GM18502 (cell line): ENCODE measurements around the gene SLC26A11.

ENCODE experiments used
- ATAC-seq: cut with Tn5 transposase; IDR thresholded peaks from one replicate; pipeline ENCODE4 v1.9.1; 2021; ENCODE audit warnings: mild to moderate bottlenecking; ENCODE audit not compliant: unreplicated experiment, poor library complexity

The SLC26A11 gene

DNA sequence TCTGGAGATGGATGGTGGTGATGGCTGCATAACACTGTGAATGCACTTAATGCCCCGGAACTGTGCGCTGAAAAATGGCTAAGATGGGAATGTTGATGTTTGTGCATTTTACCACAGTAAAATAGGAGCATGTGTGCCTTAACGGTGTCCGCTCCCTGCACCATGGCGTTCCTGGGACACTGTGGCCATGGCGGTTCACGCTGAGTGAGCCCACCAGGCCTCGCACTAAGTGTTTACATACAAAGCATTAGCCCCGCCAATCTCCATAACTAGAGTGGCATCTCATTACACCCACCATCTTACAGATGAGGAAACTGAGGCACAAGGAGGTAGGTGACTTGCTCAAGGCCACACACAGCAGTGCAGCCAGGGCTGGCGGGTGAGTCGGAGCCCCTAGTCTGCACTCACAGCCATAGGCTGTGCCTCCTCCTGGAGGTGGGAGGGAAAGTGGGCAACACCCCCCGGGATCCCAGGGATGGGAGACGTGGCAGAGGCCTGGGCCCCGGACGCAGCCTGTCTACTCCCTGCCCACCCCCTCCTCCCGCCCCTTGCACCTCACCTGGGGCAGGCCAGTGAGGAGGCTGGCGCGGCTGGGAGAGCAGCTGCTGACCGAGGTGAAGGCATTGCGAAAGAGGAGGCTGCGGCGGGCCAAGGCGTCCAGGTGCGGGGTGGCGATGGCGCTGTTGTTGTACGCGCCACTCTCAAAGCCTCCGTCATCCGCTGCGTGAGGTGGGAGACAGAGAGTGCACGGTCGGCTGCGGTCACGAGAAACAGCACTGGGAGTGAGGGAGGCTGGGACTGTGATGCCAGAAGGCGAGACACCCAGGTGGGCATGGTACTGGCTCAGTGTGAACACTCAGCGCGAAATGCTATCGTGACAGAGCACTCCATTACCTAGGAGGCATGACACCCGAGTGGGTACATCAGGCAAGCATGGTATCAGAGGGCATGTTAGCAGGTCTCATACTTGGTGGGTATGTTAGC, 3.5 kb upstream of the SLC26A11 start:
- no peak for ATAC-seq

DNA sequence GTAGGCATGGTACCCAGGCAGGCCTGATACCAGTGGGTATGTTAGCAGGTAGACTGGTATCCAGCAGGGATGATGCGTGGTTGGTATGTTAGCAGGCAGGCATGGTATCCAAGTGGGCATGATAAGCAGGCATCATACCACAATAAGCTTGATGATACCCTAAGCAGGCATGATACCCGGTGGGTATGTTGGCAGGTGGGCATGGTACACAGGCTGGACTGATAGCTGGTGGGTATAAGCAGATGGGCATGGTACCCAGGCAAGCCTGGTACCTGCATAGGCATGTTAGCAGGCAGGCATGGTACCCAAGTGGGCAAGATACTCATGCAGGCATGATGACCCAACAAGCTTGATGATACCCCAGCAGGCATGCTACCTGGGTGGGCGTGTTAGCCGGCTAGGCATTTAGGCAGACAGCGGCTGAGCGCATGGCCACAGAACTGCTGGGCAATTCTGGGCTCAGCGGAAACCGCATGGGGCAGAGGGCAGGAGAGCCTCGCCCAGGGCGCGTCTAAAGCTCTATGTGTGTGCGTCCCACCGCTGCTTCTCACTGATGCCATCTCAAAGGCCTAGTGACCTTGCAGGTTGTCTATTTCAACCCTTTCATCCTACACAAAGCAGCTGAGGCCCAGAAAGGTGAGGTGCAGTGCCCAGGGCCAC, 2.4 kb upstream of the SLC26A11 start:
- no peak for ATAC-seq

DNA sequence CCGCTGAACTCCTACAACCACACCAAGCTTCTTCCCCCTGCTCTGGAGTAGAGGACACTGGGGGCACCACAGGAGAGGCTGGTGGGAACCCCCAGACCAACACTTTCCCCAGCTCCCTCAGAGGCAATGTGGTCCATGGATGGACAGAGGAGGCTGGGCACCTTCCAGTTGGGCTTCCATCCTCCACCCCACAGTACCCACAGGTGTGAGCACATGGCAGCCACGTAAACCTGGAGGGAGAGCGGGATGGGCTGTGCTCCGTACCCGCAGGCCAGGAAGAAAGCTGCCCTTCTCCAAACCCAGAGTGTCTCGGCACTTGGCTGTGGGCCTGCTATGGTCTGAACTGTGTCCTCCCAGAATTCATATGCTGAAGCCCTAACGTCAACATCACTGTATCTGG, 1.8 kb upstream of the SLC26A11 start:
- no peak for ATAC-seq

DNA sequence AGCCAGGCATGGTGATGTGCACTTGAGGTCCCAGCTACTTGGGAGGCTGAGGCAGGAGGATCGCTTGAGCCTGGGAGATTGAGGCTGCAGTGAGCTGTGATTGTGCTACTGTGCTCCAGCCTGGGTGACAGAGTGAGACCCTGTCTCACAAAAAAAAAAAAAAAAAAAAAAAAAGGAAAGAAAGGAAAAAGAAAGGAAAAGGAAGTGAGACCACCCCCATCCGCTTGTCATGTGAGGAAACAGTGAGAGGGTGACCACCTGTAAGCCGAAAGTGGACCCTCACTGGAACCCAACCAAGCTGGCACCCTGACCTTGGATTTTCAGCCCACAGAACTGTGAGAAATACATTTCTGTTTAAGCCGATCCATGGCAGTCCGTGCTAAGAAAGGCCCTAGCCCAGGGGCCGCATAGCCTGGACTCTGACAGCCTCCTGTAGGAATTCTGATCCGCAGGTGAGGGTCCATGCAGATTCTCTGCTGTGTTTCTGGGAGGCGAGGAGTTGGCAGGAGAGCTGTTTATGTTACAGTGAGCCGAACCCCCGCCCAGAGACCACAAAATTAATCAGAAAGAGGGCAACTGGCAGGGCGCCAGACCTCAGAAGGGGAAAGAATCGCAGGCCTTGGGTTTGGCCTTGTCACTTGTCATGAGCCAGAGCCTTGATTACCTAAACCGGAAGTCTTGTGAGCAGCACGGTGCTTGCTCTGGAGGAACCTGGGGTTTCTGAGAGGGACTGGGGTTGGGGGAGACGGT, 1.0 kb upstream of the SLC26A11 start:
- ATAC-seq: peak; percentile 65

DNA sequence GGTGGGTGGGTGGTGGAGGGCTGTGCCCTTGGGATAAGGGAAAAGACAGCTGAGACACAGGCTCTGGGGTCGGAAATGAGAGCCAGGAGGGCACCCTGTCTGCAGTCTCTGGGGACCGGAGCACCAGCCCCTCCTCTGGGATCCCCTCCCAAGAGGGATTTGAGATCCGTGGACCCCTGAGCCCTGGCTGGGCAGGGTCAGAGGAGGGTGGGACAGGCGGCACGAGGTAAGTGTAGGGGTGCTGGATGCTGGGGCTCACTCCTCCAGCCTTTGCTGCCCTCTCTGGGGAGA, 519 bp upstream of the SLC26A11 start:
- ATAC-seq: no peak

DNA sequence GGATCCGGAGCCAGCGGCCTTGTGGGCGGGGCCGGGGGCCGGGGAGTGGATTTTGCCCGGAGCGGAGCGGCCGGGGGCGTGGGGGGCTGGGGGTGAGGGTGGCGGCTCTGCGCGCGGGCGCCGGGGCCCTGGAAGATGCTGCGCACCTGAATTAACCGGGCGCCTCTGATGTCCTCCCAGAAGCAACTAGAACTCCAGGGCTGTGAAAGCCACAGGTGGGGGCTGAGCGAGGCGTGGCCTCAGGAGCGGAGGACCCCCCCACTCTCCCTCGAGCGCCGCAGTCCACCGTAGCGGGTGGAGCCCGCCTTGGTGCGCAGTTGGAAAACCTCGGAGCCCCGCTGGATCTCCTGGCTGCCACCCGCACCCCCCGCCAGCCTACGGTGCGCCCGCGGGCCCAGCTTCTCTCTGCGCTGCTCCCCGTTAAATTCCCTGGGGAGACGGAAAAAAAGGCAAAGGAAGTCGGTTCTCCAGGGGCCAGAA, 549 bp downstream of the SLC26A11 start:
- ATAC-seq: no peak

GRCh38 chr17:80221351-80222105, 1.3 kb downstream of the SLC26A11 start:
- ATAC-seq: no peak

DNA sequence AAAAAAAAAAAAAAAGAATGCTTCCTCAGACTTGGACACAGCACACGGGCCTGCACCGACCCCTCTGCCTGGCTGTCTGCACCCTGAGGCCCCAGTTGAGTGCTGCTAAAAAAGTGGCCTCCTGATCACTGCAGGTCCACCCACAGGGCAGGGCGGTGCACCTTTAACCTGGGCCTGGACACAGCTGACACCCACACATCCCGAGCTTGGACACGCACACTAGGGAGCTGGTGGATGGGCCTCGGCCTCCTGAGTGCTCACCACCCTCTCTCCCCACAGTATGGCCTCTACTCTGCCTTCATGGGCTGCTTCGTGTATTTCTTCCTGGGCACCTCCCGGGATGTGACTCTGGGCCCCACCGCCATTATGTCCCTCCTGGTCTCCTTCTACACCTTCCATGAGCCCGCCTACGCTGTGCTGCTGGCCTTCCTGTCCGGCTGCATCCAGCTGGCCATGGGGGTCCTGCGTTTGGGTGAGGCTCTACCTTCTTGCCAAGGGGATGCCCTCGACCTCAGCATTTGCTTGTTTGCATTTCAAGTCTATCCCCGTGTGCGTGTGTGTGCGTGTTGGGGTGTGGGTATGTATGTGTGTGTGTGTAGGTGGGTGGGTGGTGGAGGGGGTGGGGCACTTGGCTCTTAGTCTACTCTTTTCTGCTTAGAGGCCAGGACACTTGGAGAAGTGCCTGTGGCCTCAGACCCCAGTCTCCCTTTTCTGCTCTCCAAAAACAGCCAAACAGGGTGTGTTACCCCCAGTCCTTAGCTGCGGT, 2.3 kb downstream of the SLC26A11 start:
- ATAC-seq: no peak

DNA sequence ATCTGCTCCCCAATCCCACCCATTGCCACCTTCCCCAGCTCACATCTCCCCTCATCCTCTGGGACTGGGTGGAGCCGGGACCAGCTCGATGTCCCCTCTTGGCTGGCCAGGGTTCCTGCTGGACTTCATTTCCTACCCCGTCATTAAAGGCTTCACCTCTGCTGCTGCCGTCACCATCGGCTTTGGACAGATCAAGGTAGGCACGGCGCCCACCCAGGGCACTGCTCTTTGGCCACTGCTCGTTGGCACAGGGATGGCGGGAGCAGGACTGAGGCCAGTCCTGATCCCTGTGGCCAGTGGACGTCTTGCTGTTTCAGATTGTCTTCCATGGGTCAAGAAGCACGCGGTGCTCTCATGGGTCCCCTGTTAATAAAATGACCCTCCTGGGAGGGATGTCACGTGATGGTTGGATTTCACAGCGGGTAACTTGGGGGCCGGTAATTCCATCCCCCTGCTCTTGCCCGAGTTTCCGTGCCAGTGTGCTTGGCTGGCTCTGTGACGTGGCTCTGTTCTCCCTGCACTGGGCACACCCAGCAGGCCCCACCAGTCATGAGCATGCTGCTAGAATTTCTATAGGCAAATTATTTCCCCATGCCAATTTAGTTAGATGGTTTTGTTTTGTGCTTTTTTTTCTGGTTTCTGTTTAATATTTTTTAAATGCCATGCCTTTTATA, 3.1 kb downstream of the SLC26A11 start:
- no peak for ATAC-seq

- ATAC-seq: no peak
Measured at GRCh38 chr17:80223838-80224497, 3.7 kb downstream of the SLC26A11 start.

- no peak for ATAC-seq
Measured at GRCh38 chr17:80224683-80225082, 4.5 kb downstream of the SLC26A11 start.

DNA sequence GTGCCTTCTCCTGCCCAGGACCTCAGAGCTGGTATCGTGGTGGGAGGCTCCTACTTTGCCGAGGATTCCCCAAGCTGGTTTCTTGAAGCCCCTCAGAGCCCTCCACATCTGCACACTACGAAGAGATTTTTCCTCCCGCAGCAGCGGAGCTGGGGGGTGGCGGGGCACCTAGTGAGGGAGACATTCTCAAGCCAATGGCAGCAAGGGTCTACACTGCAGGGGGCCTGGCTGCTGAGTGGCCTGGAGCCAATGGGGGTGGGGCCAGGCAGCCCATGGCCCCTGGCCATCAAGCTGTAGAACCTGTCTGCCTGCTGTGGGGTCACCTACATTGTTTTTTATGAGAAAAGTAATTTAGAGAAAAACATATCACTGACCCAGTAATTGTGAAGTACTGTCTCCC, 5.0 kb downstream of the SLC26A11 start:
- no peak for ATAC-seq

DNA sequence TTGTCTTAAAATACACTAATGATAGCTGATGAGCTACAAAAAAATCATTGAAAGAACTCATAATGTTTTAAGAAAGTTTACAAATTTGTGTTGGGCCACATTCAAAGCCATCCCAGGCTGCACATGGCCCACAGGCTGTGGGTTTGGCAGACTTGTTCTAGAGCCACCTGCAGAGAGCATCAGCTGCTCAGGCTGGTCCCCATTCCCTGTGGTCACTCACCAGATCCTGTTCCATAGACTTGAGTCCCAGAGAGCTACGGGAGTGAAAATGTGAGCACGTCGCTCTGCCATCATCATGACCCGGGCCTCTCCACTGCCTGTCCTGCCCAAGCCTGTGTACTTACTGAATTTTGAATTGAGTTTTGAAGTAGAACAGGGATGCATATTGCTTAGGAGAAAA, 6.9 kb downstream of the SLC26A11 start:
- no peak for ATAC-seq

GRCh38 chr17:80227666-80228065, 7.4 kb downstream of the SLC26A11 start:
- no peak for ATAC-seq

DNA sequence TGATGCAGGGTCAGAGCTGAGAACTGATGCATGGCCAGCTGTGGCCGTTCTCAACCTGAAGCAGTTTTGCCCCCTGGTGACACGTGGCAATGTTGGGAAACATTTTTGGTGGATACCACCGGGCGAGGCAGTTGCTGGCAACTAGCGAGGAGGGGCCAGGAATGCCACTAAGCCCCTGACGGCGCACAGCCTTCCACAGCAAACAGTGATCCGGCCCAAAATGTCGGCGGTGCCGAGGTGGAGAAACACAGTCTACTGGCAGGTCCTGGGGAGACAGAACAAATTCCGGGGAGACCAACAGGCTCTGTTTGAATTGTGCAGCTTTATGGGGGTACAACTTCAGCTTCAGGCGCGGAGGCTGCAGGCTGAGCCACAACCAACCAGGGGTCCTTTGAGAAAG, 8.2 kb downstream of the SLC26A11 start:
- no peak for ATAC-seq

DNA sequence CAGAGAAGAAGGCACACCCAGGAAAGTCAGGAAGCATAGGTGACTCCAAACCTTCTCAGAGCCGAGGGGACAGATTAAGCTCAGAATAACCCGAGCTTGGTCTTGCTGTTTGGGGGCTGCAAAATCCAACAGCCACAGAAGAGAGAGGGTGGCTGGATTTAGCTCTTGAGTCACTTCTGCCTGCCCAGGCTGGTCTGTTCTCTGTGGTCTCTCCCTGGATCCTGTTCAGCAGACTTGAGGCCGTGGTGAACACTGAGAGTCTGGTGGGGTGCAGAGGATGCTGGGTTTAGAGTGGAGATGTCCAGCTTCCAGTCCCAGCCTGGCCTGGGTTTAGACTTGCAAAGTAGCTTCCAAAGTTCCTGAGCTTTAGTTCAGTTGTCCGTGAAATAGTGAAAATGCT, 8.8 kb downstream of the SLC26A11 start:
- ATAC-seq: no peak

- no peak for ATAC-seq
Measured at GRCh38 chr17:80232438-80232837, 12.2 kb downstream of the SLC26A11 start.

DNA sequence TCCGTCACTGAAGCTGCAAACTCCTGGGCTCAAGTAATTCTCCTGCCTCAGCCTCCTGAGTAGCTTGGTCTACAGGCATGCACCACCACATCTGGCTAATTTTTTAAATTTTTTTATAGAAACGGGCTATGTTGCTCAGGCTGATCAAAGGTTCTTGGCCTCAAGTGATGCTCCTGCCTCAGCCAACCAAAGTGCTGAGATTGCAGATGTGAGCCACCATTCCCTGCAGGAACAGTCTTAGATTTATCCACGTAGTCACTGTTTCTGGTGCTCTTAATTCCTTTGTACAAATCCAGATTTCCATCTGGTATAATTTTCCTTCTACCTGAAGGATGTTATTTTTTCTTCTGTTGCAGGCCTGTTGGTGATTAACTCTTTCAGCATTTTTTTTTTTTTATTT, 13.0 kb downstream of the SLC26A11 start:
- no peak for ATAC-seq

DNA sequence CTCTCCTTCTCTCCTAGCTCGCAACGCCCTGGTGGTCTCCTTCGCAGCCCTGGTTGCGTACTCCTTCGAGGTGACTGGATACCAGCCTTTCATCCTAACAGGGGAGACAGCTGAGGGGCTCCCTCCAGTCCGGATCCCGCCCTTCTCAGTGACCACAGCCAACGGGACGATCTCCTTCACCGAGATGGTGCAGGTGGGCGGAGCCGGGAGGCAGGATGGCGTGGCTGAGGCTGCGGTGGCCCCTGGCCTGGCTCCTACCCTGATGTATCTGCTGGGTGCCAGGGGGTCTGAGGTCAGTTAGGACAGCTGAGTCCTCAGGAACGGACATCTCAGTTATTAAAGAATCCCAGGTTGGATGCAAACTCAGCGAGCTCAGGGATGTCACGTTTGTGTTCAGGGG, 16.7 kb downstream of the SLC26A11 start:
- ATAC-seq: no peak
